ENCODE results near the gene PRKAG2.
A peak's percentile ranks its signal among the peaks of the same experiment; 100 is the strongest.

Gene PRKAG2

DNA sequence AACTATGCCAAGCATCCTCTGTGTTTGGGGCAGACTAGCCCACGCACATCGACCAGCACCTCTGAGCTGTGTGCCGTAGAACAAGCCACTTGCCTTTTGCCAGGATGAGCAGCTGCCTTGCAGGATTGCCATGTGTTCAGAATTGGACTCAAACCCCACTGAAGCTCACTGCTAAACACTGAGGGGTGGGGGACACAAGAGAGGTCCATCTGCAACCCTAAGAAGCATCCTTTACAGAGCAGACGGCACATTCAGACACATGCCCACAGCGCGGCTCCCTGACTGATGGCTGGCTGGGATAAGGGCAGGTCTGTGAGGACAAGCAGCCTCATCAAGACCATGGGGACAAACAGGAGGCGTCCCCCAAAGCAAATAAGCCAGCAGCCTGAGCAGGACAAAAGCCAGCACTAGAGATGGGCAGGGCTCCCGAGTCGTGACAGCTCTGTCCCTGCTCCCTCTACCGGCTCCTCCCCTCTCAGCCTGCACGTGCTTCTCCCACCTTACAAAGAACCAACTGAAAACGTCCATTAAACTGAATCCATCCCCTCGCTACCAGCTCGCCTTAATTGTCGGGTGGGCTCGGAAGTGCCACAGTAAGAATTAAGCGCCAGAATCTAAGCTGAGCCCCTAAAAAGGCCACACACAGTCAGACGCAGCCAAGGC is 114.2 kb downstream of the PRKAG2 start:
- H3K4me3 Mint-ChIP-seq = no peak overlapping the region
- H3K36me3 Mint-ChIP-seq = no peaks in the 10 kb centered on the region
- H3K27ac Mint-ChIP-seq = peak overlapping the region; percentile 1
- no peaks in the 10 kb centered on the region for H3K9me3 Mint-ChIP-seq (ENCODE audit: low read depth)
- peaks cover 38% of the 10 kb centered on the region for H3K4me1 Mint-ChIP-seq (ENCODE audit: low read depth)
- H3K27me3 Mint-ChIP-seq = no peaks in the 10 kb centered on the region

DNA sequence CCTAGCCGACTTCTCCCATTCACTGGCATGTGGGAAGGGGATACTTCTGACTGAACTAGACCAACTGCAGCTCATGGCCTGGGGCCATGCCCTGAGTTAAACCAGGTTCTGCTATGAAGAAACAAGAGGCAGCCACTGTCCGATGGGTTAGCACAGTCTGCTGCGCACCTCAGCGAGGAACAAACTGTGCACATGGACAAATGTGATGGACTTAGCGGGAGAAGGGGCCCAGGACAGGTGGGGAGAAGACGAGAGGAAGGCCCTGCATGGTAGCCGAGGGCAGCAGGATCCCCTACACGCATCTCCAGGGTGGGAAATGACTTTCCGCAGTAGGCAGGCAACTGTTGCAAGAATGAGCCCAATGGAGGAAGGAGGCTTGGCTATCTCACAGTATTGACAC is 115.0 kb downstream of the PRKAG2 start:
- Mint-ChIP-seq H3K27ac (no peak overlapping the region), H3K27me3 (no peaks in the 10 kb centered on the region), H3K4me3 (no peak overlapping the region), H3K4me1 (ENCODE audit: low read depth) (peaks cover 30% of the 10 kb centered on the region), H3K9me3 (ENCODE audit: low read depth) (no peaks in the 10 kb centered on the region), H3K36me3 (no peaks in the 10 kb centered on the region)

DNA sequence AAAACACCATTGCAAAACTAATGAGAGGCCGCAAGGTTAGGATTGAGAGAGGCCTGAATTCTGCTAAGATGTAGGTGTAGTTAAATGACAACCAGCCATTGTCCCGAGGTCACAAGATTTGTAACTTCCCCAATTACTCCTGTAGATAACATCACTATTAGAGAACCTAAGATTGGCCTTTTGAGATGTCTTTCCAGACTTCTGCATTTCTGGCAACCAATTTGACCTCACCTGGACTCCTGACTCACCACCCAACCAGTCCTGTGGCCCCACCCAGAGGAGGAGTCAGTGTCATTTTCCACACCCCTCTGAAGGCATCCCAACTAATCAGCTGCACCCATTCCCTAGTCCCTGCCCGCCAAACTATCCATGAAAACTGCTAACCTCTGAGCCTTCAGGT is 115.7 kb downstream of the PRKAG2 start:
- Mint-ChIP-seq H3K27ac (no peak overlapping the region), H3K27me3 (no peaks in the 10 kb centered on the region), H3K9me3 (ENCODE audit: low read depth) (no peaks in the 10 kb centered on the region), H3K4me1 (ENCODE audit: low read depth) (peaks cover 32% of the 10 kb centered on the region), H3K4me3 (no peak overlapping the region), H3K36me3 (no peaks in the 10 kb centered on the region)

DNA sequence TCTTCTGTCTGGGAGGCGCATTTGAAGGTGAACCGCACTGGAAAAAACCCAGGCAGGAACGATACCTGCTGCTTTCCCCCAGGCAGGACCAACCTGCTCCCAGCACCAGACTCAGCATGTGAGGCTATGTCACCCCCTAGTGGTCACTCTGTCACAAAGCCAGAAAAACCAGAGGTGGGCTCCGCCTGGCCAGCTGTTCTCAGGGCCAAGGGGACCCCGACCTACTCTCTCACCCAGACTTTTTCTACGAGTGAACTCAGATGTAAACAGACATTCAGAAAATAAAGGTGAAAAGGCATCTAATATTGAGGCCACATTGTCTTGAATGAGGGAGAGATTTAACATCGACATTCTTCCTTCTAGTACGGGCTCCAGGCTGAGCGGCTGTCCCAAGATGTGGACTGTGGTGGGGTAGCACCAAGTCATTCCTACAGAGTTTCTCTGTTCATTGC is 117.3 kb downstream of the PRKAG2 start:
- Mint-ChIP-seq H3K27ac (peak overlapping the region; percentile 46), H3K36me3 (no peaks in the 10 kb centered on the region), H3K9me3 (ENCODE audit: low read depth) (no peaks in the 10 kb centered on the region), H3K4me1 (ENCODE audit: low read depth) (peaks cover 33% of the 10 kb centered on the region), H3K4me3 (no peak overlapping the region), H3K27me3 (no peaks in the 10 kb centered on the region)

DNA sequence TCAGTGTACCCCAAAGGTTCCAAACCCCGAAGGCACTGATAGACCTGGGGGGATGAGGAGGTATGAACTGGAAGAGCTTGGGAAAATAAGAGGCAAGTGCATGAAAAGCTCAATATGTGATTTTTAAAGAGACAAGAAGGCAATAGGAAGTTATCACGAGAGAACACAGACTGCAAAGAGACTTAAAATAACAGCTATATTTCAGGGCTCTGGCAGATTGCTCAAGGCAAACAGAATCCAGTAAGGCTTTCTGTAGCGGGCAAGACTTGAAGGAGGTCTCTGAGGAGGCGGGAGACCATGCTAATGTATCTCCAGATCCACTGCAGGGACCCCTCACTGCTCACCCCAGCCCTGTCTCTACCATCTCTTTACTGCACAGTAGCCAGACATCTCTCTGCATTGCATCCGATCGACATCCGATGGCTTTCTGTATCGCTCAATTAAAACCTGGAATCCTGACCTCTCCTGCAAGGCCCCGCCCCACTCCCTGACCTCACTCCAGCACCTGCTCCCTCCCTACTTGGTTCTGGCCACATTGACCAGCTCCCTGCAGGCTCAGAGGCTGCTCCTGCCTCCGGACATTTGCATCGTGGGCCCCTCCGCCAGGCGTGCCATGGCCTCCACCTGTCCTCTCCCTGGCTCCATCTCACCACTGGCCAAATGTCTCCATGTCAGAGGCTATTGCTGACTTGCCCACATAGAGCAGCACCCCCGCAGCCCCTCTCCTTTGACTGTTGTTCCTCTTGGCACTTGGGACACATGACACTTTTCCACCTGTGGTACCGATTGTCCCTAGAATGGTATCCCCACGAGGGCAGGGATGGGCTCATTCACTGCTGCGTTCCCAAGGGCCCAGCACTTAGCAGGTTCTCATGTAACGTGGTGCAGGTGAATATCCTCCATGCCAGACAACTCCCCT is 118.0 kb downstream of the PRKAG2 start:
- Mint-ChIP-seq H3K27ac (peak overlapping the region; percentile 46), H3K27me3 (no peaks in the 10 kb centered on the region), H3K36me3 (no peaks in the 10 kb centered on the region), H3K9me3 (ENCODE audit: low read depth) (no peaks in the 10 kb centered on the region), H3K4me3 (no peak overlapping the region), H3K4me1 (ENCODE audit: low read depth) (peaks cover 31% of the 10 kb centered on the region)

DNA sequence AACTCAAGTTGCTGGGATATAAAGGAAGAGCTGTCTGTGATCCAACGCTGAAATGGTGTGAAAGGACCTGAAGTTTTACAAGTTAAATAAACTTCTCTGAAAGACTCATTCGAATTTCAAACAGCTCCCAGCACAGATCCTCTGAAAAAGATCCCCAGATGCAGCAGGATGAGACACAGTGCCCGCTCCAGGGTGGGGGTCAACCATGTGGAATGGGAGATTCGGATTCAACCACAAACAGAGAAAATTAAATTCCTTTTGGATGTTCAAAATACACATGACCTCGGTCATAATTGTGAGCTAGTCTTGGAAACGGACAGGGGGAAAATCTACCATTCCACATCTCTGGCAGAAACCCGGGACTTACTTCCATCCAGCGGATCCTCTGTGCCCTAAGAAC is 119.6 kb downstream of the PRKAG2 start:
- Mint-ChIP-seq H3K9me3 (ENCODE audit: low read depth) (no peaks in the 10 kb centered on the region), H3K4me3 (no peak overlapping the region), H3K4me1 (ENCODE audit: low read depth) (peaks cover 32% of the 10 kb centered on the region), H3K36me3 (no peaks in the 10 kb centered on the region), H3K27me3 (no peaks in the 10 kb centered on the region), H3K27ac (peak overlapping the region; percentile 94)

DNA sequence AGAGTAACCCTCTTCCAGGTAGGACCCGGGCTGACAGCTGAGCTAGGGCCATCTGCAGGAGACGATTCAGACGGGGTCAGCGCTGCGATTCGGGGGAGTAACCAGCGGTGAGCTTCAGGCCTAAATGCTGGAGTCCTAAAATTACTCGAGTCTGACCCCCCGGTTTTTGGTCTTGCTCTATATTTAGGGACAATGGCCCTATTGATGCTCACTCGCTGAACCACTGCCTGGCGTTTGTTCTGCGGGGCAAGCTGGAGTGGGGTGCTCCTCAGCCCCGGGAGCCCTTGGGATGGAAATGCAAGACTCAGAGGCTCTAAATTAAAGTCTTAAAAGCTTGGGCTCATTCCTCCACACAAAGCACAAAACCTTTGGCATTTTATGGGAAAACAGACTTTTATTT is 120.0 kb downstream of the PRKAG2 start:
- Mint-ChIP-seq H3K4me3 (peak overlapping the region; percentile 46), H3K27ac (peak overlapping the region; percentile 94), H3K4me1 (ENCODE audit: low read depth) (peaks cover 32% of the 10 kb centered on the region), H3K36me3 (peaks cover 3% of the 10 kb centered on the region), H3K27me3 (no peaks in the 10 kb centered on the region), H3K9me3 (ENCODE audit: low read depth) (no peaks in the 10 kb centered on the region)

DNA sequence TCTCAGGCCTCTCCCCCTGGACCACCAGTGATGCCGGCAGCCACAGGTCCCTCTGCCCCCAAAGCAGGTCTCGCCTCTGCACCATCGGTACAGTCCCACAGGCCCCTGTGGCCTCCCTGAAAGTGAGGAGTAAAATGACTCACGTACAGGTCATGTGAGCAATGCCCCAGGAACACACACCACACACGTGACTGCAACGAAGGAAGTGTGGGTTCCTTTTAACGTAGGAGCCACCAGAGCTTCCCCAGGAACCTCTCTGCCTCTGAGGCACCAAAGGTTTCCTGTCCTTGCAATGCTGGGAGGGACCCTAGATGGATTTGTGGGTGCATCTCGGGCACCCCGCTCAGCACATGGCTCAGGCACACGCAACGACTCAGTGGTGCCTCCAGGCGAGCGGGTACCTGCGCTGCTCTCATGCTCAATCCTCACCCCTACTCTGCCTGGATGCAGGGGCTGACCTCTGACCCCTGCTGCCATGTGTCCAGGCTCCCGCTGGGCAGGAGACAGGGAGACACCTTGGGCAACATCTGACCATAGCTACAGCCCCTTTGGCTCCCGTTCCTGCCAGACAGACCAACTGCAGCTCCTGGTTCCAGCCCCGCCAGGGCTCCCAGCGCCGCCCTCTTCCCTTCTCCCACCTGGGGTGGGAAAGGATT is 120.7 kb downstream of the PRKAG2 start:
- no peaks in the 10 kb centered on the region for H3K9me3 Mint-ChIP-seq (ENCODE audit: low read depth)
- H3K36me3 Mint-ChIP-seq = peaks cover 5% of the 10 kb centered on the region
- no peaks in the 10 kb centered on the region for H3K27me3 Mint-ChIP-seq
- H3K4me3 Mint-ChIP-seq = peak overlapping the region; percentile 81
- peak overlapping the region; percentile 94 for H3K27ac Mint-ChIP-seq
- H3K4me1 Mint-ChIP-seq (ENCODE audit: low read depth) = peaks cover 32% of the 10 kb centered on the region

DNA sequence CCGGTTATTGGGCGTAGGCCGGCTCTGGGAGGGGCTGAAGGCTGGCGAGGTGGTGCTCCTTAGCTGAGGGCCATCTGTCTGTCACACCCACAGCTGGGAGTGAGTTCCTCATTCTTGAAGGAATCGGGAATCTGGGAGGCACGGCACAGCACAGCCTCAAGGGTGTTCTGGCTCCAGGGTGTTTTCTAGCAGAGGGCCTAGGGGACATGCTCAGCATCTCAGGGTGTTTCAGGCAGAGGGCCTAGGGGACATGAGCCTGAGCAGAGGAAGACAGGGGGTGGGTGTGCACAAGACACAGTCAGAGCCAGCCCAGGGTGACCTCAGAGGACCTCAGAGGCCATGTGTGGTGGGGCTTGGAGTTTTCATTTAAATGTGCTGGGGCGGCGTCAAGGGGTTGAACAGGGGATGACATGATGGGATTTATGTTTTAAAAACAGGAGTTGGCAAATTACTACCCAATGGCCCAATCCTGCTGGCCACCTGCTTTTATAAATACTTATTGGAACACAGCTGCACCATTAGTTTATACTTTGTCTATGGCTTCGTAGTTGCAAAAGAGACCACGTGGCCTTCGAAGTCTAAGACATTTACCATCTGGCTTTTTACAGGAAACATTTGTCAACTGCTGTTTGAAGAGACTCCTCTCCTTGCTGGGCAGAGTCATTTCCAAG is 121.6 kb downstream of the PRKAG2 start:
- H3K4me1 Mint-ChIP-seq (ENCODE audit: low read depth) = peaks cover 32% of the 10 kb centered on the region
- no peaks in the 10 kb centered on the region for H3K9me3 Mint-ChIP-seq (ENCODE audit: low read depth)
- peaks cover 5% of the 10 kb centered on the region for H3K36me3 Mint-ChIP-seq
- H3K27ac Mint-ChIP-seq = peak overlapping the region; percentile 94
- H3K4me3 Mint-ChIP-seq = peak overlapping the region; percentile 81
- H3K27me3 Mint-ChIP-seq = no peaks in the 10 kb centered on the region

DNA sequence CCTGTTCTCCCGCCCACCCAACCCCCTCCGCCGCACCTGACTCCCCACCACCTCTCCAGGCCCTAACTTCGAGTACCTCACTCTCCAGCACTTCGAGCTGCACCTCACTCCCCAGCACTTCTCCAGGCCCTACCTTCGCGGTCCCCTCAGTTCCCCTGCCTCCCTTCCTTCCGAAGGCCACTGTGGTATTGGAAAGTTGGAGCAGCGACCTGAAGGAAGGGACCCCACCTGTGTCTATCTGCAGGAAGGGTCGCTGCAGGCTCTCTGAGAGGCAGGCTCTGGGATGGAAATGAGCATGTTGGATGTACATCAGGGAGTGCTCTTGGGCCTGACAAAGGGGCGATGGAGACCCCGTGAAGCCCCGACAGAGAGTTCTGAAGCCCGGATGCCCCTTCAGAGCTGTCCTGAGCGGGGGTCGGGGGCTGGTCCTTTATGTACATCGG is 122.2 kb downstream of the PRKAG2 start:
- peaks cover 29% of the 10 kb centered on the region for H3K4me1 Mint-ChIP-seq (ENCODE audit: low read depth)
- H3K27ac Mint-ChIP-seq = peak overlapping the region; percentile 16
- peaks cover 5% of the 10 kb centered on the region for H3K36me3 Mint-ChIP-seq
- H3K9me3 Mint-ChIP-seq (ENCODE audit: low read depth) = no peaks in the 10 kb centered on the region
- no peak overlapping the region for H3K4me3 Mint-ChIP-seq
- H3K27me3 Mint-ChIP-seq = no peaks in the 10 kb centered on the region

DNA sequence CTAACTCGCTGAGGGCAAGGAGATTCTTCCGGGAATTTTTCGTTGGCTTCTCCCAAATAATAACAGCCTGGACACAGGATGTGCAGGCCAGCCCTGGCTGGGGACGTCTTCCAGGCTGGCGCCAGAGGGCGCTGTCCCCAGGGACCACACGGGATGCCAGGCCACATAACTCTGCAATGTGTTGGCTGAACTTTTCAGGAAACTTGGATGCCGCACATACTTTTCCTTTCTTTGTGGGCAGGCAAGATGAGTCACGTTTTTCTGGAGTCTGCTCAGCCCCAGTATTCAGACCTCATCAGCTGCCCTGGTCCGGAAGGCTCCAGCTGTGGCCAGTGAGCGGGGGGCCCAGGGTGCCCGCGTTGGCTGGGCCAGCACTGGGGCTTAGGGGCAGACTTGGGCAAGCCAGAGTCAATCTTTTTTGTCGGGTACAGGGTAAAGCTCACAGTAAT is 122.7 kb downstream of the PRKAG2 start:
- Mint-ChIP-seq H3K27me3 (no peaks in the 10 kb centered on the region), H3K36me3 (peaks cover 7% of the 10 kb centered on the region)

DNA sequence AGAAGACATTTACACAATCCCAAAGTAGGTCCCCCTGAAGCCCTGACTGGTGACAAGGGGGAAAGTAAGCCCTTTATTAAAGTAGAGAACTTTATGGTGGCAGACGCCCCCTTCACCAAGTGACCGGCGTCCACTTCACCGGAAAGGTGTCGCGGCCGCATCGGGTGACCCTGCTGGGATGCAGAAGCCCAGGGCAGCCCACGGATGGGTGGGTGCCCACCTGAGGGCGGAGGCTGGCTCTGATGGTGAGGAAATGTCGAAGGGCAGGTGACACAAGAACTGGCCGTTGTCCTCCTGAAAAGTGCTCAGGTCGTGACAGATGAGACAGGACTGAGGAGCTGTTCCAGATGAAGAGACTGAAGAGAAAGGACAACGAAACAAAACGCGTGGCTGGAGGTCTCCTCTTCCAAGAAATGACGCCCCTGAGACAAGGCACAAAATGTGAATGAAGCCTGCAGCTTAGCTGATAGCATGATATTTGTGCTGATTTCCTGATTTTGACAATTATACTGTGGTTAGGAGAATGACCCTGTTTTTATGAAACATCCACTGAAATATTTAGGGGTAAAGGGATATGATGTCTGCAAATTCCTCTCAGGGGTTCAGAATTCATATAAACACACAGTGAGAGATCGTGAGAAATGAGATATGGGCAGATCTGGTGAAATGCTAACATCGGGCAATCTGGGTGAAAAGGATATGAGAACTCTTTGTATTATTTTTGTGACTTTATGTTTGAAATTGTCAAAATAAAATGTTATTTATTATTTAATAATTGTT is 123.9 kb downstream of the PRKAG2 start:
- H3K4me3 Mint-ChIP-seq = no peak overlapping the region
- peaks cover 8% of the 10 kb centered on the region for H3K36me3 Mint-ChIP-seq
- H3K4me1 Mint-ChIP-seq (ENCODE audit: low read depth) = peaks cover 28% of the 10 kb centered on the region
- H3K27ac Mint-ChIP-seq = peak overlapping the region; percentile 22
- no peaks in the 10 kb centered on the region for H3K27me3 Mint-ChIP-seq
- H3K9me3 Mint-ChIP-seq (ENCODE audit: low read depth) = no peaks in the 10 kb centered on the region

More for the DNA sequence above, 122.7 kb downstream of the PRKAG2 start:
- Mint-ChIP-seq H3K4me1 (ENCODE audit: low read depth) (peaks cover 27% of the 10 kb centered on the region), H3K4me3 (no peak overlapping the region), H3K27ac (no peak overlapping the region), H3K9me3 (ENCODE audit: low read depth) (no peaks in the 10 kb centered on the region)

DNA sequence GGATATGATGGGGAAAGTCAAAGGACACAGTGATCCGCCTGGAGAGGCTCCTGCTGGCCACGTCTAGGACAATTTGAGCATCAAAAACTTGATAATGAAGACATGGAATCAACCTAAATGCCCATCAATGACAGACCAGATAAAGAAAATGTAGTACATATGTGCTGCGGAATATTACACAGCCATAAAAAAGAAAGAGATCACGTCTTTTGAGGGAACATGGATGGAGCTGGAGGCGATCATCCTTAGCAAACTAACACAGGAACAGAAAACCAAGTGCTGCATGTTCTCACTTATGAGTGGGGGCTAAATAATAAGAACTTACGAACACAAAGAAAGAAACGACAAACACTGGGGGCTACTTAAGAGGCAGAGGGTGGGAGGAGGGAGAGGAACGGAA is 124.9 kb downstream of the PRKAG2 start:
- Mint-ChIP-seq H3K27me3 (no peaks in the 10 kb centered on the region), H3K4me3 (no peak overlapping the region), H3K36me3 (peaks cover 8% of the 10 kb centered on the region), H3K4me1 (ENCODE audit: low read depth) (peaks cover 28% of the 10 kb centered on the region), H3K9me3 (ENCODE audit: low read depth) (no peaks in the 10 kb centered on the region), H3K27ac (no peak overlapping the region)

DNA sequence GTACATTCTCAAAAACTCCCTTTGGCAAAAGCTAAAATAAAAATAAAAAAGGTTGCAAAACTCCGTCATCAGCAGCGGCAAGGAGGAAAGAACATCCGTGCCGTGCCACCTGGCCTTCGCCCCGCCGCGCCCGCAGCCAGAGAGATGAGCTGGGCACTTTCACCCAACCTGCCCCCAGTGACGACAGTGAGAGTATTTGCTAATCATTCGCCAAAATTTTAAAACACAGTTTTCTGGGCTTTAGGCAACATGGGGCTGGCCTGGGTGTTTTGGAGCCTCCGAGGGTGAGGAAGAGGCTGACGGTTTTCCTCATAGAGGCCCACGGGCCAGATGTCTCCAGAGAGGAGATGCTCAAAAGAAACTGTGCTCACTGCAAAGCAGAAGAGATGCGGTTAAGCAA is 128.2 kb downstream of the PRKAG2 start:
- H3K27ac Mint-ChIP-seq = no peak overlapping the region
- no peaks in the 10 kb centered on the region for H3K27me3 Mint-ChIP-seq
- H3K36me3 Mint-ChIP-seq = peaks cover 10% of the 10 kb centered on the region

More for the DNA sequence above, 128.2 kb downstream of the PRKAG2 start:
- peaks cover 23% of the 10 kb centered on the region for H3K4me1 Mint-ChIP-seq (ENCODE audit: low read depth)
- H3K4me3 Mint-ChIP-seq = no peak overlapping the region
- no peaks in the 10 kb centered on the region for H3K9me3 Mint-ChIP-seq (ENCODE audit: low read depth)
